ENCODE measurements around the gene SP2.
"Not testable (repeated sequence)": the region's sequence is repeated elsewhere in the genome, so short reads cannot be mapped to it uniquely, and the experiment has no call there.

SP2 gene

GRCh38 chr17:47924785-47925677 lies 29.0 kb downstream of the SP2 start:
- Histone ChIP-seq H3K27me3 (ENCODE audit: control insufficient read depth, insufficient read depth, low read length, poor library complexity, severe bottlenecking) (no peaks in the 10 kb centered on the region), H3K9me3 (ENCODE audit: control insufficient read depth, low read length) (no peaks in the 10 kb centered on the region), H3K36me3 (ENCODE audit: control insufficient read depth, insufficient read depth, low read length) (peaks cover 39% of the 10 kb centered on the region), H3K27ac (ENCODE audit: insufficient read depth, low read depth, low read length, poor library complexity, severe bottlenecking) (peak overlapping the region; percentile 6), H3K4me1 (ENCODE audit: control insufficient read depth, insufficient read depth, low read length) (no peaks in the 10 kb centered on the region), H3K4me3 (ENCODE audit: insufficient read depth, low read depth, low read length) (no peak overlapping the region)
- 92 to 95% methylated on average over 23 of the region's 23 CpGs for WGBS, 2 experiments

- Histone ChIP-seq H3K27me3 (ENCODE audit: control insufficient read depth, insufficient read depth, low read length, poor library complexity, severe bottlenecking) (no peaks in the 10 kb centered on the region), H3K9me3 (ENCODE audit: control insufficient read depth, low read length) (no peaks in the 10 kb centered on the region), H3K4me3 (ENCODE audit: insufficient read depth, low read depth, low read length) (no peak overlapping the region), H3K36me3 (ENCODE audit: control insufficient read depth, insufficient read depth, low read length) (peaks cover 39% of the 10 kb centered on the region), H3K27ac (ENCODE audit: insufficient read depth, low read depth, low read length, poor library complexity, severe bottlenecking) (no peak overlapping the region), H3K4me1 (ENCODE audit: control insufficient read depth, insufficient read depth, low read length) (no peaks in the 10 kb centered on the region)
- 78 to 88% methylated on average over 2 to 3 of the region's 3 CpGs for WGBS, 2 experiments
Measured at GRCh38 chr17:47925678-47925988, 29.6 kb downstream of the SP2 start.

- Histone ChIP-seq H3K27me3 (ENCODE audit: control insufficient read depth, insufficient read depth, low read length, poor library complexity, severe bottlenecking) (no peaks in the 10 kb centered on the region), H3K9me3 (ENCODE audit: control insufficient read depth, low read length) (no peaks in the 10 kb centered on the region), H3K27ac (ENCODE audit: insufficient read depth, low read depth, low read length, poor library complexity, severe bottlenecking) (no peak overlapping the region), H3K4me3 (ENCODE audit: insufficient read depth, low read depth, low read length) (no peak overlapping the region), H3K4me1 (ENCODE audit: control insufficient read depth, insufficient read depth, low read length) (no peaks in the 10 kb centered on the region), H3K36me3 (ENCODE audit: control insufficient read depth, insufficient read depth, low read length) (peaks cover 37% of the 10 kb centered on the region)
- 94% methylated on average over 20 of the region's 20 CpGs for WGBS, 2 experiments
Measured at GRCh38 chr17:47927821-47928400, 31.9 kb downstream of the SP2 start.

GRCh38 chr17:47928415-47928814 lies 32.4 kb downstream of the SP2 start:
- no peaks in the 10 kb centered on the region for H3K4me1 ChIP-seq (ENCODE audit: control insufficient read depth, insufficient read depth, low read length)
- no peak overlapping the region for H3K27ac ChIP-seq (ENCODE audit: insufficient read depth, low read depth, low read length, poor library complexity, severe bottlenecking)
- H3K9me3 ChIP-seq (ENCODE audit: control insufficient read depth, low read length) = no peaks in the 10 kb centered on the region
- WGBS, 2 experiments = 91% methylated on average over 1 of the region's 2 CpGs; no CpG with 5 or more reads in 1 of the 2 experiments
- H3K36me3 ChIP-seq (ENCODE audit: control insufficient read depth, insufficient read depth, low read length) = peaks cover 34% of the 10 kb centered on the region
- H3K27me3 ChIP-seq (ENCODE audit: control insufficient read depth, insufficient read depth, low read length, poor library complexity, severe bottlenecking) = no peaks in the 10 kb centered on the region
- H3K4me3 ChIP-seq (ENCODE audit: insufficient read depth, low read depth, low read length) = no peak overlapping the region

- Histone ChIP-seq H3K27ac (ENCODE audit: insufficient read depth, low read depth, low read length, poor library complexity, severe bottlenecking) (no peak overlapping the region), H3K27me3 (ENCODE audit: control insufficient read depth, insufficient read depth, low read length, poor library complexity, severe bottlenecking) (no peaks in the 10 kb centered on the region), H3K36me3 (ENCODE audit: control insufficient read depth, insufficient read depth, low read length) (peaks cover 28% of the 10 kb centered on the region), H3K9me3 (ENCODE audit: control insufficient read depth, low read length) (no peaks in the 10 kb centered on the region), H3K4me1 (ENCODE audit: control insufficient read depth, insufficient read depth, low read length) (no peaks in the 10 kb centered on the region), H3K4me3 (ENCODE audit: insufficient read depth, low read depth, low read length) (no peak overlapping the region)
- 85 to 86% methylated on average over 10 of the region's 10 CpGs for WGBS, 2 experiments
Measured at GRCh38 chr17:47929218-47930000, 33.4 kb downstream of the SP2 start.

- no peaks in the 10 kb centered on the region for H3K4me1 ChIP-seq (ENCODE audit: control insufficient read depth, insufficient read depth, low read length)
- H3K27me3 ChIP-seq (ENCODE audit: control insufficient read depth, insufficient read depth, low read length, poor library complexity, severe bottlenecking) = no peaks in the 10 kb centered on the region
- no peak overlapping the region for H3K4me3 ChIP-seq (ENCODE audit: insufficient read depth, low read depth, low read length)
- H3K9me3 ChIP-seq (ENCODE audit: control insufficient read depth, low read length) = no peaks in the 10 kb centered on the region
- H3K36me3 ChIP-seq (ENCODE audit: control insufficient read depth, insufficient read depth, low read length) = peaks cover 12% of the 10 kb centered on the region
- WGBS, 2 experiments = 95 to 96% methylated on average over 4 of the region's 4 CpGs
- no peak overlapping the region for H3K27ac ChIP-seq (ENCODE audit: insufficient read depth, low read depth, low read length, poor library complexity, severe bottlenecking)
Measured at GRCh38 chr17:47931848-47932247, 35.8 kb downstream of the SP2 start.

- Histone ChIP-seq H3K27me3 (ENCODE audit: control insufficient read depth, insufficient read depth, low read length, poor library complexity, severe bottlenecking) (no peaks in the 10 kb centered on the region), H3K27ac (ENCODE audit: insufficient read depth, low read depth, low read length, poor library complexity, severe bottlenecking) (no peak overlapping the region), H3K9me3 (ENCODE audit: control insufficient read depth, low read length) (no peaks in the 10 kb centered on the region), H3K4me3 (ENCODE audit: insufficient read depth, low read depth, low read length) (no peak overlapping the region), H3K4me1 (ENCODE audit: control insufficient read depth, insufficient read depth, low read length) (no peaks in the 10 kb centered on the region), H3K36me3 (ENCODE audit: control insufficient read depth, insufficient read depth, low read length) (no peaks in the 10 kb centered on the region)
- 93 to 95% methylated on average over 1 of the region's 1 CpG for WGBS, 2 experiments
Measured at GRCh38 chr17:47934856-47935255, 38.8 kb downstream of the SP2 start.

GRCh38 chr17:47935468-47935867 lies 39.4 kb downstream of the SP2 start:
- H3K27me3 ChIP-seq (ENCODE audit: control insufficient read depth, insufficient read depth, low read length, poor library complexity, severe bottlenecking); H3K27ac ChIP-seq (ENCODE audit: insufficient read depth, low read depth, low read length, poor library complexity, severe bottlenecking); H3K4me3 ChIP-seq (ENCODE audit: insufficient read depth, low read depth, low read length); H3K9me3 ChIP-seq (ENCODE audit: control insufficient read depth, low read length); H3K36me3 ChIP-seq (ENCODE audit: control insufficient read depth, insufficient read depth, low read length); H3K4me1 ChIP-seq (ENCODE audit: control insufficient read depth, insufficient read depth, low read length): not testable (repeated sequence)
- 81 to 88% methylated on average over 3 of the region's 3 CpGs for WGBS, 2 experiments

GRCh38 chr17:47935961-47936360 lies 39.9 kb downstream of the SP2 start:
- Histone ChIP-seq H3K27me3 (ENCODE audit: control insufficient read depth, insufficient read depth, low read length, poor library complexity, severe bottlenecking) (peaks cover 3% of the 10 kb centered on the region), H3K4me3 (ENCODE audit: insufficient read depth, low read depth, low read length) (no peak overlapping the region), H3K27ac (ENCODE audit: insufficient read depth, low read depth, low read length, poor library complexity, severe bottlenecking) (no peak overlapping the region), H3K9me3 (ENCODE audit: control insufficient read depth, low read length) (no peaks in the 10 kb centered on the region), H3K36me3 (ENCODE audit: control insufficient read depth, insufficient read depth, low read length) (no peaks in the 10 kb centered on the region), H3K4me1 (ENCODE audit: control insufficient read depth, insufficient read depth, low read length) (no peaks in the 10 kb centered on the region)
- 88 to 93% methylated on average over 5 of the region's 5 CpGs for WGBS, 2 experiments

- Histone ChIP-seq H3K4me1 (ENCODE audit: control insufficient read depth, insufficient read depth, low read length) (no peaks in the 10 kb centered on the region), H3K4me3 (ENCODE audit: insufficient read depth, low read depth, low read length) (no peak overlapping the region), H3K27me3 (ENCODE audit: control insufficient read depth, insufficient read depth, low read length, poor library complexity, severe bottlenecking) (peaks cover 4% of the 10 kb centered on the region), H3K27ac (ENCODE audit: insufficient read depth, low read depth, low read length, poor library complexity, severe bottlenecking) (no peak overlapping the region), H3K36me3 (ENCODE audit: control insufficient read depth, insufficient read depth, low read length) (no peaks in the 10 kb centered on the region), H3K9me3 (ENCODE audit: control insufficient read depth, low read length) (no peaks in the 10 kb centered on the region)
- 96% methylated on average over 5 of the region's 5 CpGs for WGBS, 2 experiments
Measured at GRCh38 chr17:47937941-47938340, 41.9 kb downstream of the SP2 start.

Measured in ectodermal cell (in vitro differentiated cells).